ENCODE measurements around the gene EPB41L5.
A peak's percentile ranks its signal among the peaks of the same experiment; 100 is the strongest.
"Not testable (repeated sequence)": the region's sequence is repeated elsewhere in the genome, so short reads cannot be mapped to it uniquely, and the experiment has no call there.

The EPB41L5 gene

GRCh38 chr2:120104772-120105171 lies 91.9 kb downstream of the EPB41L5 start:
- no peak for DNase-seq

GRCh38 chr2:120105360-120105759 lies 92.5 kb downstream of the EPB41L5 start:
- DNase-seq, result no peak

DNA sequence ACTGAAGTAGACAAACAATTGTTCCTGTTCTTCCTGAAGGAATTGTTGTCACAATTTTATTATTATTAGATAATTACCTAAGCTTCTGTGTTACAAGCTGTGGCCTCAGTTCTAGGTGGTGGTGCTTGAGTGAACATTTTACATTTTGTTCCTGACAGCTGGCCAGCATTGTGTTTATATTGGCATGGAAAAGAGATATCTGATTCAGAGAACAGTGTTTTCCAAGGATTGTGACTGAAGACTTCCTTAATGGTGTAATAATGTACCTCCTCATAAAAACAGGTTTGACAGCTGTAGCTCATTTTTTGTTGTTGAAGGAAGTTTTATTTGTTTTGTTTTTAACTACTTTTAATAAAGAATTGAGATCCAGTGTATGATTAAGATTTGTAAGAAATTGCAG lies 95.2 kb downstream of the EPB41L5 start:
- no peak for DNase-seq

DNA sequence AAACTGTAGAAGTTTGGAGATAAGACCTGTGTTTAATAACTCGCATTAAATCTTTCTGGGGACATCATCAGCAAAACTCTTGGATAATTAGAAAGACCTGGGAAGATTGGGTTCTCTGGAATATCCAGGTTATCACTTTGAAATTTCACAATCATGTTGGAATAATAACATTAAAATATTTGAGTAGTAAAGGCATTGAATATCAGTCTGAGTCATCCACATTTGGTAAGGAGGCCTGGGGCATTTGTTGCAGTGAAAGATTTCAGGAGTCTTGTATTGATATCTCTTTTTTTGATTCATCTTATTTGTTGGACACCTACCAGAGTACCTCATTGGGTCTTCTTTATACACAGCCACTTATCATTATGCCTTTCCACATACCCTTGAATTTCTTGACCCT lies 95.9 kb downstream of the EPB41L5 start:
- DNase-seq, result no peak

DNA sequence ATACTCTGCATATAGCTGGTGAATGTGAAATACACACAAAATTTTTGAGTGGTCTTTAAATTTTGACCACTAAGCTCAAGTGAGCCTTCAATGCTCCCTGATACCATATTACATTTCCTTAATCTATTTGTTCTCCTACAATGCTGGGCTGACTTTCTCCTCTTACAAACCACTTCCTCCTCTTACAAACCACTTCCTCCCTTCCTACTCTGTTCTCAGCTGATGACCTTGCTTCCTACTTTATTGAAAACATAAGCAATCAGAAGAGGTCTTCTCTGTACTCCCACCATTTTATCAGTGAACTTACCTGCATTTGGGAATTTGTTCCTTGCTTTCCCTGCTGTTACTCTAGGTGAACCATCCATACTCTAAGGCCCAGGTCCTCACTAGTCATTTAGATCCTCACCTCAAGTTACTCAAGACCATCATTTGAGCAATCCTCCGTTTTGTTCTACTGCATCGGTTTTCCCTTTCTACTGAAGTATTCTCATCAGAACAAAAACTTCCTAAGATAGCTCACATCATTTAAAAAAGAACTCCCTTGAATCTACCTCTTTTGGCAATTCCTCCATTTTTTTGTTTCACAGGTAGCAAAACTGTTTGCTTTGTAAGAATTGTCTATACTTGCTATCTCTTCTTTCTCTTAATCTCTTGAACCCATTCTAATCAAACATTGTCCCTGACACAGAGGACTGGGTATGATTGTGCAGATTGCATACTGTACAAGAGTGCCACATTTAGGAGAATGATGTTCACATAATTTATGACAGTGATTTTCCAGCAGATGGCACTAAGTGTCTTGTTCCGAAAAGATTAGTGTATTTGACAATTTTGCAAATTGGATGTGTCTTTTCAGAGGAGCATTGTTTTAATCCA lies 96.5 kb downstream of the EPB41L5 start:
- DNase-seq, result peak; percentile 60

DNA sequence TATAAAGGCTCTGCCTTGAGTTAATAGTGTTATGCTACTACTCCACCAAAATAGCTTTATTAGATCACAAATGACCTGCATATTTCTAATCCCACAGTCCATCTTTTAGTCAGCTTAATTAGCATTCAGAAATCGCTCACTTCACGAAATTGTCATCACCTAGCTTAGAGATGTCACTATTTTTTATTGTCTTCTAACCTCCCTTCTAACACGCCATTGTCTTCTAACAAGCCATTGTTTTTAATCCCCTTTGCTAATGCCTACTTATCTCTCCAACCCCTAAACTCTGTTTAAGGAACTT lies 97.1 kb downstream of the EPB41L5 start:
- DNase-seq, result no peak

- no peak for DNase-seq
Observed at GRCh38 chr2:120110507-120110906, 97.6 kb downstream of the EPB41L5 start.

DNA sequence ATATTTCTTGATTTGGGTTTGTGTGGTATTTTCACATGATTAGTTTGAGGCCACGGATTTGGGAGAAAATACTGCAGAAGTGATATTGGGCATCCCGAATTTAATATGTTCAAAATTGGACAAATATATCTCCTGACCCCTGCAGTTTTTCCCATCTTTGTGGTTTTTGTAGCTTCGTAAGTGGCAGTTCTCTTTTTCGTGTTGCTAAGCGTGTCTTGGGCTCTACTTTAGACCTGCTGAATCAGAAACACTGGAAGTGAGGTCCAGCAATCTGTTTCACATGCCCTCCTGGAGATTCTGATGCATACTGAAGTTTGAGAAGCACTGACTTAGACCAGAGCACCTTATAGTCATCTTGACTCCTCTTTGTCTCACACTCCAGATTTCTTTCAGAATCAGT lies 98.3 kb downstream of the EPB41L5 start:
- no peak for DNase-seq

GRCh38 chr2:120118018-120118417 lies 105.1 kb downstream of the EPB41L5 start:
- no peak for DNase-seq

- DNase-seq, result no peak
Observed at GRCh38 chr2:120118471-120118870, 105.6 kb downstream of the EPB41L5 start.

DNA sequence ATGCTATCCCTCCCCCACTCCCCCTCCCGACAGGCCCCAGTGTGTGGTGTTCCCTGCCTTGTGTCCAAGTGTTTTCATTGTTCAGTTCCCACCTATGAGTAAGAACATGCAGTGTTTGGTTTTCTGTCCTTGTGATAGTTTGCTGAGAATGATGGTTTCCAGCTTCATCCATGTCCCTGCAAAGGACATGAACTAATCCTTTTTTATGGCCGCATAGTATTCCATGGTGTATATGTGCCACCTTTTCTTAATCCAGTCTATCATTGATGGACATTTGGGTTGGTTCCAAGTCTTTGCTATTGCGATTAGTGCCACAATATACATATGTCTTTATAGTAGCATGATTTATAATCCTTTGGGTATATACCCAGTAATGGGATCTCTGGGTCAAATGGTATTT lies 108.5 kb downstream of the EPB41L5 start:
- not testable (repeated sequence) for DNase-seq

- DNase-seq, result no peak
Observed at GRCh38 chr2:120123090-120123489, 110.2 kb downstream of the EPB41L5 start.

DNA sequence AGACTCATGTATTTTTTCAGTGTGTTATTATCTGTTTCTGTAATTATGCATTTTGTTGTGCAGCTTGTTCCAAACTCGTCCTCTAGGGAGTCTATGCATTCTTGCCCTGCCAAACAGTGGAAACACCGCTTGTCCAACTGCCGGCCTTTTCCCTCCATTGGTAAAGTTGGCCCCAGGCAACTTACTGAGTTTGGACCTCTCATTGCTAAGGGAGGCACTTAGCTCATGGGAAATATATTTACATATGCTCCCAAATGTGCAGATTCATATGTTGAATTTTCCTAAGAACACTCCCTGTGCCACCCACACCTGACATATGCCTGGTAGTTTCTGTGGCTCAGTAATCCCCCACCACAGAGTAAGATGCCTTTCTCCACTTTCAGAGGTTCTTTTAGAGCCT lies 112.3 kb downstream of the EPB41L5 start:
- no peak for DNase-seq

DNA sequence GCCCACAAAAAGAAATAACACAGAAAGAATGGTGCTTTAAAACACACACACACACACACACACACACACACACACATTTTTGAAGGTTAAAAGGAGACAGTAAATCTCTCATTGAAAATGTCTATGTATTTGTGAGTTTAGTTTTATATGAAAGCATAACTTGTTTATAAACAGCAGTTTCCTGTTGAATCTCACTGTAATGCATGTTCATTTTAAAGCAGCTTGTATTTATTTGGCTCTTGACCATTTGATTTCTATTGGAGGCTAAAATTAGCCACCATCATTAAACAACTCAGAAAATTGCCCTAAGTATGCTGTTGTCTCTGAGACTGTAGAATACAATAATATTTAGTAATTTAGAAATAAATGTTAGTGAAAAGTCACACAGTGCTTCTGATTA lies 115.3 kb downstream of the EPB41L5 start:
- no peak for DNase-seq

DNA sequence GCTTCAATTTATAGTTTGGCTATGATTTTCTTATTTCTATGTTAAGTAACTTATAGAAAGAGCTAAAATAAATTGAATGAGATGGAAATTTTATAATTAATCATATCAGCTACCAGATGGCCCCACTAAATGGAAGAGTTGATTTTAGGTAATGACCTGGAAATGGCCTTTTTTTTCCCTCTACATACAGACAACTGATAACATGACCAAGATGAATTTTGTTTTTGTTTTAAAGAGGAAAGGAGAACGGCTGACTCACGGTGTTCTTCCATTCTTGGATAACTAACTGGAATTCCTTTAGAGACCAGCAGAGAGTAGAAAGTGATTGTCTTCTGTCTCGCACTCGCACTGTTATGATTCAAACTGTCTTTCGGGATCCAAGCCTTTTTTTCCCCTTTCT lies 119.3 kb downstream of the EPB41L5 start:
- no peak for DNase-seq

- DNase-seq, result no peak
Observed at GRCh38 chr2:120132691-120133090, 119.8 kb downstream of the EPB41L5 start.

GRCh38 chr2:120133572-120134244 lies 120.8 kb downstream of the EPB41L5 start:
- DNase-seq, result no peak

- no peak for DNase-seq
Observed at GRCh38 chr2:120134263-120134662, 121.4 kb downstream of the EPB41L5 start.

- not testable (repeated sequence) for DNase-seq
Observed at GRCh38 chr2:120135013-120135412, 122.1 kb downstream of the EPB41L5 start.

GRCh38 chr2:120140866-120141265 lies 128.0 kb downstream of the EPB41L5 start:
- DNase-seq, result no peak

DNA sequence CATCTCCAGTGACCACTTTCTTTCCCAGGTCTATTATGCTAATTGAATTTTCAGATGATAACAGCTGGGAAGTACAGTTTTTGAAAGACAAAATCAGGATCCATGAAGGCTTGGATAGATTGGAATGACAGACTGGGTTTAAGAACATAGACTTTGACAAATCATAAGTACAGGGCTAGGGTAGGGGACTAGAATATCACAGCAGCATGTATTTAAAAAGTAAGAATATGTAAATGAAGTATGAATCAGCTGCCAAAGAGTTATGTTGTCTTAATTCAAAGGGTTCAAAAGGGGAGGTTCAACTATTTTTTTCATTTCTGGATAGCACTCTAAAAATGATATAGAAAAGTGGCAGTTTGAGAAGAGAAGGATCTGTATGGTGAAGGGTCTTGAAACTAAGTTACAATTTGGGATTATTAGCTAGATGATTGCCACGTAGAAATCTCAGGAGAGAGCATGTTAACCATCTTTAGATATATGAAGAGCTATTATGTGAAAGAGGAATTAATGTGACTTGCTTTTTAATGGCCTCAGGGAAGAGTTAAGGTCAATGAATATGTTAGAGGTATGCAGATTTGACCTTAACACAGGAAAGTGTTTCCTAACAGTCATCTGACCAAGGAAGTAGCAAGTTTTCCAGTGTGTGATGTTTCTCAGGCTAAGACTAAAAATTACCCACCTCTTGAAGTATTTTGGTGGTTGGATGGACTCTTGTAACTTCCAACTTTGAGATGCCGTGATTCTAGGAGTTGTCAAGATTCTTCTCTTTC lies 128.6 kb downstream of the EPB41L5 start:
- DNase-seq, result no peak

DNA sequence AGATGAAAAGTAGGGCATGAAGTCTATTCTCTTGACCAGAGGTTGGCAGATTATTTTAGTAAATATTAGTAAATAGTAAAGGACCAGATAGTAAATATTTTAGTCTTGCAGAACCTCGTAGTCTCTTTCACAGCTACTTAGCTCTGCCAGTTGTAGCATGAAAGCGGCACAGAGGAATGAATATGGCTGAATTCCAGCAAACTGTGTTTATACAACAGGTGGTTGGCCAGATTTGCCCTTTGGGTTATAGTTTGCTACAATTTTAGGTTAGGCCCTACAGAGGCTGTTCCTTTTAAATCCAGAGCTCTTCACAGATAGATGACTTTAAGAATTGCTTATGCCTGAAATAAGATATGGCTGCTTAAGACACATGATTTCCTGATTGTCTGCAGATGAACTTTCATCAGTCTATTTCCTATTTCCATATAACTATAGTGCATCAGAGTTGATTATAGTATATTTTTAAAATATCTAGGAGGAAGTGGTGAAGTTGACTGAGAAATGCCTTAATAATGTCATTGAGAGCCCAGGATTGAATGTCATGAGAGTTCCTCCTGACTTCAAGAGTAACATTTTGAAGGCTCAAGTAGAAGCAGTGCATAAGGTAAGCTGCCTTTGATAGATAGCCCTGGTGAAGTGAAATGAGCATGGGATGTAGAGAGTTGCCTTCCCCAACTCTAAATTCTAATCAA lies 129.8 kb downstream of the EPB41L5 start:
- no peak for DNase-seq

- DNase-seq, result no peak
Observed at GRCh38 chr2:120148229-120148628, 135.4 kb downstream of the EPB41L5 start.
